ENCODE data around the gene ZNF417. TPM values are rescaled to one million over a fixed set of nuclear protein-coding genes. Genes with fewer than 3 reads are reported as not detected.
"Not testable (repeated sequence)": the region's sequence is repeated elsewhere in the genome, so short reads cannot be mapped to it uniquely, and the experiment has no call there.

Gene ZNF417
- total and polyA plus RNA-seq, 9 donors: 7.7 to 16.4 (median 11.9) TPM

- peaks cover 40% of the 10 kb centered on the region for H3K36me3 ChIP-seq (ENCODE audit: control insufficient read depth, insufficient read depth, low read length)
- no peak for DNase-seq
- 100% methylated on average over 2 of the region's 3 CpGs for WGBS (ENCODE audit: insufficient coverage)
- H3K4me3 ChIP-seq (ENCODE audit: low read length): no peak overlapping the region
- H3K4me1 ChIP-seq (ENCODE audit: control insufficient read depth, insufficient read depth, low read length): peaks cover 6% of the 10 kb centered on the region
- no peak overlapping the region for H3K27ac ChIP-seq (ENCODE audit: low read length)
- H3K27me3 ChIP-seq (ENCODE audit: control insufficient read depth, insufficient read depth, low read length): no peaks in the 10 kb centered on the region
- H3K9me3 ChIP-seq (replicated peaks; ENCODE audit: control insufficient read depth, low read depth, low read length): peaks cover 58% of the 10 kb centered on the region
Measured at GRCh38 chr19:57941593-57941992, 25.2 kb upstream of the ZNF417 start.

DNA sequence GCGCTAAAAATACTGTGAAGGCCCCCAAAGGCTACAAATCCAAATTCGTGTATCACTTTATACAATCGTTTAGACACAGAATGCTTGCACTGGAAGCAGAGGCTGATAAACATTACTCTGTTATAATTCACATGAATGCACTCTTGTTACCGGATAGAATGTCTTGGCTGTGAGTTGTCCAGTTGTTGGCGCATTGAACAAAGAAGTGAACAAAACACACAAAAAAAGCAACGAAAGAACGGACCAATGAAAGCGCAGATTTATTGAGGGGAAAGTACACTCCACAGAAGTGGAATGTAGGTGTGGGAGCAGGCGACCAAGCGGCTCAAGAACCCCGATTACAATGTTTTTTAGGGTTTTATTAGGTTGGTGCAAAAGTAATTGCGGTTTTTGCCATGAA is 19.3 kb upstream of the ZNF417 start:
- Histone ChIP-seq H3K27me3 (ENCODE audit: control insufficient read depth, insufficient read depth, low read length) (no peaks in the 10 kb centered on the region), H3K4me3 (ENCODE audit: low read length) (no peak overlapping the region), H3K27ac (ENCODE audit: low read length) (no peak overlapping the region), H3K4me1 (ENCODE audit: control insufficient read depth, insufficient read depth, low read length) (peaks cover 5% of the 10 kb centered on the region), H3K9me3 (replicated peaks; ENCODE audit: control insufficient read depth, low read depth, low read length) (peaks cover 54% of the 10 kb centered on the region), H3K36me3 (ENCODE audit: control insufficient read depth, insufficient read depth, low read length) (peaks cover 23% of the 10 kb centered on the region)
- WGBS (ENCODE audit: insufficient coverage): 86% methylated on average over 9 of the region's 12 CpGs
- no peak for DNase-seq

- DNase-seq: peak; percentile 94
- under 1% methylated on average over 41 of the region's 54 CpGs for WGBS (ENCODE audit: insufficient coverage)
- Histone ChIP-seq H3K27me3 (ENCODE audit: control insufficient read depth, insufficient read depth, low read length) (no peaks in the 10 kb centered on the region), H3K4me1 (ENCODE audit: control insufficient read depth, insufficient read depth, low read length) (peaks cover 5% of the 10 kb centered on the region), H3K36me3 (ENCODE audit: control insufficient read depth, insufficient read depth, low read length) (peaks cover 28% of the 10 kb centered on the region), H3K4me3 (ENCODE audit: low read length) (peak within 1 kb of the TSS; percentile 73), H3K9me3 (replicated peaks; ENCODE audit: control insufficient read depth, low read depth, low read length) (peaks cover 59% of the 10 kb centered on the region), H3K27ac (ENCODE audit: low read length) (peak within 1 kb of the TSS; percentile 70)
Measured at GRCh38 chr19:57934820-57935665, 18.7 kb upstream of the ZNF417 start, which contains the start of gene ZNF418. Gene ZNF418 (minus strand): TSS chr19:57935402. CDS start chr19:57933822, 1,580 bp downstream.

DNA sequence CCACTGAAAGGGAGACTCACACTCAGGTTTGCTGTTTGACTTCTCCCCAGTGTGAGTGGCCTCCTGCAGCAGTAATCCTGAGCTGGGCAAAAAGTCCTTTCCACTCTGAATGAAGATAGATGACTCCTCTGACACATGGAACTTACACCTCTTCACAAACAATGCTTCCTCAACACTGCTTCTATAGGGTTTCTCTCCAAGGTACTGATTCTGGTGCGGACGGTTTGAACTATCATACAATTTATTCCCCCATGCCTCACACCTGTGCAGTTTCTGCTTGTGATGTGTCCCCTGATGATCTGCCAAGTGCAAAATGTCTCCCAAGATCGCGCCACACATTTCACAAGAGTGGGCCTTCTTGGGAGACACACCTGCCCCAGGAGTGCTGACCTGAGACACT is 11.2 kb upstream of the ZNF417 start:
- Histone ChIP-seq H3K9me3 (replicated peaks; ENCODE audit: control insufficient read depth, low read depth, low read length) (peaks cover 70% of the 10 kb centered on the region), H3K4me3 (ENCODE audit: low read length) (no peak overlapping the region), H3K27me3 (ENCODE audit: control insufficient read depth, insufficient read depth, low read length) (no peaks in the 10 kb centered on the region), H3K36me3 (ENCODE audit: control insufficient read depth, insufficient read depth, low read length) (peaks cover 67% of the 10 kb centered on the region), H3K4me1 (ENCODE audit: control insufficient read depth, insufficient read depth, low read length) (no peaks in the 10 kb centered on the region), H3K27ac (ENCODE audit: low read length) (no peak overlapping the region)
- DNase-seq: no peak
- WGBS (ENCODE audit: insufficient coverage): 98% methylated on average over 4 of the region's 4 CpGs

GRCh38 chr19:57914531-57914930 is 1.9 kb downstream of the ZNF417 start:
- Histone ChIP-seq H3K27me3 (ENCODE audit: control insufficient read depth, insufficient read depth, low read length) (no peaks in the 10 kb centered on the region), H3K4me1 (ENCODE audit: control insufficient read depth, insufficient read depth, low read length) (peaks cover 4% of the 10 kb centered on the region), H3K27ac (ENCODE audit: low read length) (no peak overlapping the region), H3K4me3 (ENCODE audit: low read length) (no peak overlapping the region), H3K36me3 (ENCODE audit: control insufficient read depth, insufficient read depth, low read length) (peaks cover 30% of the 10 kb centered on the region), H3K9me3 (replicated peaks; ENCODE audit: control insufficient read depth, low read depth, low read length) (peaks cover 9% of the 10 kb centered on the region)
- DNase-seq: no peak
- WGBS (ENCODE audit: insufficient coverage): 100% methylated on average over 2 of the region's 3 CpGs

DNA sequence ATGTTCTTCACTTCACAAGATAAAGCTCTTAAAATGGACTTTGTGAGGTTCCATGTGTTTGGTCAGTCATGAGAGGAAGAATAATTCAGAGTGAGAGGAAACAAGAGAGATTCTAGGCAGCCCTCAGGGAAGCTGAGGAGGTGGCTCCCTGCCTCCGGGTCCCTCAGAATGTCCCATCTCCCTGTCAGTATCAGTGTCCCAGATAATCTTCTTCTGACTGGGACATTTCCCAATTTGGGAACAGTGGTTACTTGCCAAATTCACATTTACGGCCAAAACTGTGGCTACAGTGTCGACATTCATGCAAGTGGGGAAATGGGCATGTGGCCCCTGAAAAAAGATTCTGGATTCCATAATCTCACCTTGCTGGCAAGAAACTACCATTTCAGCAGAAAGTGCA is 9.0 kb downstream of the ZNF417 start:
- WGBS (ENCODE audit: insufficient coverage): no CpG with 5 or more reads among the region's 3 CpGs
- no peaks in the 10 kb centered on the region for H3K27me3 ChIP-seq (ENCODE audit: control insufficient read depth, insufficient read depth, low read length)
- no peak for DNase-seq
- peaks cover 6% of the 10 kb centered on the region for H3K9me3 ChIP-seq (replicated peaks; ENCODE audit: control insufficient read depth, low read depth, low read length)
- no peak overlapping the region for H3K27ac ChIP-seq (ENCODE audit: low read length)
- no peaks in the 10 kb centered on the region for H3K4me1 ChIP-seq (ENCODE audit: control insufficient read depth, insufficient read depth, low read length)
- H3K36me3 ChIP-seq (ENCODE audit: control insufficient read depth, insufficient read depth, low read length): peaks cover 34% of the 10 kb centered on the region
- no peak overlapping the region for H3K4me3 ChIP-seq (ENCODE audit: low read length)

GRCh38 chr19:57905258-57905657 is 11.1 kb downstream of the ZNF417 start:
- no peaks in the 10 kb centered on the region for H3K4me1 ChIP-seq (ENCODE audit: control insufficient read depth, insufficient read depth, low read length)
- 100% methylated on average over 2 of the region's 6 CpGs for WGBS (ENCODE audit: insufficient coverage)
- H3K27me3 ChIP-seq (ENCODE audit: control insufficient read depth, insufficient read depth, low read length): no peaks in the 10 kb centered on the region
- peaks cover 18% of the 10 kb centered on the region for H3K36me3 ChIP-seq (ENCODE audit: control insufficient read depth, insufficient read depth, low read length)
- H3K27ac ChIP-seq (ENCODE audit: low read length): no peak overlapping the region
- H3K9me3 ChIP-seq (replicated peaks; ENCODE audit: control insufficient read depth, low read depth, low read length): peaks cover 2% of the 10 kb centered on the region
- H3K4me3 ChIP-seq (ENCODE audit: low read length): no peak overlapping the region
- DNase-seq: no peak

- H3K4me3 ChIP-seq (ENCODE audit: low read length): no peak overlapping the region
- no peak overlapping the region for H3K27ac ChIP-seq (ENCODE audit: low read length)
- no peaks in the 10 kb centered on the region for H3K4me1 ChIP-seq (ENCODE audit: control insufficient read depth, insufficient read depth, low read length)
- no peaks in the 10 kb centered on the region for H3K27me3 ChIP-seq (ENCODE audit: control insufficient read depth, insufficient read depth, low read length)
- WGBS (ENCODE audit: insufficient coverage): 79% methylated on average over 5 of the region's 7 CpGs
- H3K36me3 ChIP-seq (ENCODE audit: control insufficient read depth, insufficient read depth, low read length): peaks cover 11% of the 10 kb centered on the region
- no peak for DNase-seq
- H3K9me3 ChIP-seq (replicated peaks; ENCODE audit: control insufficient read depth, low read depth, low read length): peaks cover 1% of the 10 kb centered on the region
Measured at GRCh38 chr19:57903618-57904184, 12.7 kb downstream of the ZNF417 start.

DNA sequence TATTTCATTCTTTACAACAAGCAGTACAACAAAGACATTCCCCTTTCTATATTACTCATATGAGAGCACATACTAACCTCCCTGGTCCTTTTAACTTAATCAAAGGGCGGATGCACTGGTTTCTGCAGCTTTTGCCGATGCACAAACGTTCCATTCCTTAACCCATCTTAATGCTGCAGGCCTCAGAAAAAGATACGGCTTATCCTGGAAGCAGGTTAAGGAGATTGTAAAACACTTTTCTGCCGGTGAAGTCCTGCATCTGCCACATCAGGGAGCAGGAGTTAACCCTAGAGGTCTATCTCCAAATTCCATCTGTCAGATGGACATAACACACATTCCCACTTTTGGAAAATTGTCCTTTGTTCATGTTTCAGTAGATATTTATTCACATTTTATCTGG is 16.1 kb downstream of the ZNF417 start:
- Histone ChIP-seq H3K4me3 (ENCODE audit: low read length) (no peak overlapping the region), H3K4me1 (ENCODE audit: control insufficient read depth, insufficient read depth, low read length) (no peaks in the 10 kb centered on the region), H3K27ac (ENCODE audit: low read length) (no peak overlapping the region), H3K36me3 (ENCODE audit: control insufficient read depth, insufficient read depth, low read length) (no peaks in the 10 kb centered on the region), H3K27me3 (ENCODE audit: control insufficient read depth, insufficient read depth, low read length) (no peaks in the 10 kb centered on the region), H3K9me3 (replicated peaks; ENCODE audit: control insufficient read depth, low read depth, low read length) (no peaks in the 10 kb centered on the region)
- no peak for DNase-seq
- WGBS (ENCODE audit: insufficient coverage): 42% methylated on average over 2 of the region's 5 CpGs

DNA sequence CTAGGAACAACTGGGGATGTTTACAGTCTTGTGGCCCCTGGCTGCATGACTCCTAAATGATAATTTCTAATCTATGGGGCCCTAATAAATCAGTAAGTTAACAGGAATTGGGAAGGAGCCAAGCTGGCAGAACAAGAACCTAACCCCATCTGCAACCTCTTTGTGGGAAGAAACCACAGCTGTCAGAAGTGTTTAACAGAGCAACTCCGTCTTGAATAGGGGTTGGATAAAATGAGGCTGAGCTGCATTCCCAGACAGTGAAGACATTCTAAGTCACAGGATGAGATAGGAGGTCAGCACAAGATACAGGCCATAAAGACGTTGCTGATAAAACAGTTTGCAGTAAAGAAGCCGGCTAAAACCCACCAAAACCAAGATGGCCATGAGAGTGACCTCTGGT is 25.7 kb downstream of the ZNF417 start:
- not testable (repeated sequence) for H3K27ac ChIP-seq (ENCODE audit: low read length); DNase-seq; H3K4me3 ChIP-seq (ENCODE audit: low read length); H3K4me1 ChIP-seq (ENCODE audit: control insufficient read depth, insufficient read depth, low read length); H3K36me3 ChIP-seq (ENCODE audit: control insufficient read depth, insufficient read depth, low read length); H3K9me3 ChIP-seq (replicated peaks; ENCODE audit: control insufficient read depth, low read depth, low read length); H3K27me3 ChIP-seq (ENCODE audit: control insufficient read depth, insufficient read depth, low read length)
- WGBS (ENCODE audit: insufficient coverage): 20% methylated on average over 1 of the region's 3 CpGs

All from muscle of leg (tissue), 11 donors.